GM19193 (cell line): ENCODE data around the gene ADAMTSL5.
A peak's percentile ranks its signal among the peaks of the same experiment; 100 is the strongest.

Experiments used
- POLR2A ChIP-seq: IDR thresholded peaks from 4 replicates; pipeline ENCODE4 v1.6.1; 2011; ENCODE audit not compliant: insufficient read depth, insufficient read length; ENCODE audit errors: extremely low read depth

Gene ADAMTSL5

GRCh38 chr19:1482361-1483130 lies 30.3 kb downstream of the ADAMTSL5 start:
- TF ChIP-seq POLR2A: no peak

GRCh38 chr19:1481893-1482360 lies 30.9 kb downstream of the ADAMTSL5 start:
- no peak for TF ChIP-seq POLR2A

GRCh38 chr19:1481224-1481892 lies 31.5 kb downstream of the ADAMTSL5 start:
- TF ChIP-seq POLR2A: no peak

DNA sequence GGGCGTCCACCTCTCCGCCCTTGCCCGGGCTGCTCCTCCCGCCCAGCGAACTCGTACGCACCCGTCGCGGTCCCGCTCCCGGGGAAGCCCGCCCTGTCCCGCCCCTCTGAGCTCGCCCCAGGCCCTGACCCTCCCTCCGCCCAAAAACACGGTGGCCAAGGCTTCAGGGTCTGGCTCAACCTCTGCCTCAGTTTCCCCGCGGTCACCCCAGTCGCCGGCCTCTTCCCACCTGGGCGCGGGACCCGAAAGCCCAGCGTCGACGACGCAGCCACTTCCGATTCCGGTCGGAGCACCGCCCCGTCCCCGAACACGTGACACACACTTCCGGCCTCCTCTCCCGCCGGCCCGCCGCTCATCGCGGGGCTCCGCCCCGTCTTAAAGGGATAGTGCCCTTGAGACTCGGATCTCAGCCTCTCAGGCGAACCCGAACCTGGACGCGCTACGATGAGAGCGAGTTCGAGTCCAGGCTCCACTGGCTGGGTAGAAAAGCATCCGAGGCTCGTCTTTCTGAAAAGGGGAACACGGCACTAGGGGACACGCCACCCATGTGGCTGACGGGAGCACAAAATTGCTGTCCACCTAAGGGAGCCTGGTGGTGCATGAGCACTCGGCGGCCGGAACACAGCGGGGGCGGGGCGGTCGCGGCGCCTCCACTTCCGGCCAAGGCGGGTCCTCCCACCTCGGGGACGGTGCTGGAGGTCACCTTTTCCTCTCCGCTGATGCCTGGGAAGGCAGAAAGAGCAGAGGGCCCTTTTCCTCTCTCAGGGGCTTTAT lies 33.7 kb downstream of the ADAMTSL5 start, which contains the start of gene C19orf25:
Gene C19orf25 (minus strand): TSS at position 282 of the 774 bp plus-strand sequence. CDS start 312 bp downstream, outside the sequence.
- TF ChIP-seq POLR2A: peak; percentile 88

DNA sequence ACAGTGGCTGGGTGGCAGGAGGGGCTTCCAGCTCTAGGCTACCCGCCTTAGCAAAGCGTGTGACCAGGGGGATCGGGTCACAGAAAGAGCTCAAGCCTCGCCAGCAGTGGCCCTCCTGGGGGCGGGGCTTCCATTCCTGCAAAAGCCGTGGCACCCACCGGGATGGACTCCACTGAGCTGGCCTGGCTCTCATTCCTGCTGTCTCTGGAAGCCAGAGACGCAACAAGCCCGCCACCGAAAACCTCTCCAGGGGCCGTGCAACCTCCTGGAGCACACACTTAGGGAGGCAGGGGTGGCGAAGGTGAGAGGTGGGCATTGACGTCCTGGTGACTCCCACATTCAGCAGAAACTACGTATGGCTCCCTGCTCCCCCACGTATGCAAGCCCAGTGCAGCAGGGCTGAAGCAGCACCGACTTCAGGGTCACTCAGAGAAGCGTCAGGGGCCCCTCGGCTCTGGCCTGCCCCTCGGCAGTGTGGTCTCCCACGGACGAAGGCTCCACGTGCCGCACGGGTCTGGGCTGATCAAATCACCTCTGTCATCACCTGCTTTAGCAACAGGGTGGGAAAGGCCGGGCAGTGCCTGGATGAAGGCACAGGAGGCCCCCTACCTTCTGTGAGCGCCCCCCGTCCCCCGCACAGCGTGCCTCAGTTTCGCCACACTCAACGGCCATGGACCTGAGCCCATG lies 36.9 kb downstream of the ADAMTSL5 start:
- TF ChIP-seq POLR2A: no peak

- TF ChIP-seq POLR2A: no peak
Observed at GRCh38 chr19:1474765-1475351, 38.0 kb downstream of the ADAMTSL5 start.

GRCh38 chr19:1474011-1474764 lies 38.6 kb downstream of the ADAMTSL5 start:
- TF ChIP-seq POLR2A: no peak

DNA sequence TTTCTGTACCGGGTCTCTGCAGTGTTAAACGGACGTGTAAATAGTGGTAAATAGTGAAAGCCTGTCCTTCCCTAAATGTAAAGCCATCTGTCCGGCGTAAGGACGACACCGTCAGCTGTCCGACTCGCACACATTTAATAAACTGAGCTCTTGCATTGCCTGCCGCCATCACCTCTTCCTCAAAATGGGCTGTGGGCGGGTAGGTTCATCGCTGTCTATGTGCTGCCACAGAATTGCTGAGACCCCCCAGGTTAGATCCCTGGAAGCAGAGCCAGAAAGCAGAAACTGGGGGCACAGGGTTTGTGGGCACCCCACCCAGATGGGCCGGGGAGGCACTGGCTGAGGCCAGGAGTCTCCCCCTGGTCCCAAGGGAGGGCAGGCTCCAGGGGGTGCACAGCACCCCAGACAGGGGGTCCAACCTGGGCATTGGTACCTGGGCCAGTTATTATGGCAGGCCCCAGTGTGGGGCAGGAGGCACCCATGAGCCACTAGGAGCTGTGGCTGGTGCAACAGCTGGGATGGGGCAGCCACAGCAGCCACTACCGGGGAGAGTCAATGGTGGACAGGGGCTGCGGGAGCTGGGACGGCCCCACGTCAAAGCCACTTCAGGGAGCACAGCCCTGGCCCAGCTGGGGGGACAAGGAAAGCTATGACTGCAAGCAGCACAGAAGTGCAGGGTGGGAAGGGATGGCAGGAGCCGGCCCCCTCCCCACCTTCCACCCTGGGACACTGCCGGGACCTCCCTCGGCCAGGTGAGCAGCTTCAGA lies 39.6 kb downstream of the ADAMTSL5 start:
- TF ChIP-seq POLR2A: no peak

DNA sequence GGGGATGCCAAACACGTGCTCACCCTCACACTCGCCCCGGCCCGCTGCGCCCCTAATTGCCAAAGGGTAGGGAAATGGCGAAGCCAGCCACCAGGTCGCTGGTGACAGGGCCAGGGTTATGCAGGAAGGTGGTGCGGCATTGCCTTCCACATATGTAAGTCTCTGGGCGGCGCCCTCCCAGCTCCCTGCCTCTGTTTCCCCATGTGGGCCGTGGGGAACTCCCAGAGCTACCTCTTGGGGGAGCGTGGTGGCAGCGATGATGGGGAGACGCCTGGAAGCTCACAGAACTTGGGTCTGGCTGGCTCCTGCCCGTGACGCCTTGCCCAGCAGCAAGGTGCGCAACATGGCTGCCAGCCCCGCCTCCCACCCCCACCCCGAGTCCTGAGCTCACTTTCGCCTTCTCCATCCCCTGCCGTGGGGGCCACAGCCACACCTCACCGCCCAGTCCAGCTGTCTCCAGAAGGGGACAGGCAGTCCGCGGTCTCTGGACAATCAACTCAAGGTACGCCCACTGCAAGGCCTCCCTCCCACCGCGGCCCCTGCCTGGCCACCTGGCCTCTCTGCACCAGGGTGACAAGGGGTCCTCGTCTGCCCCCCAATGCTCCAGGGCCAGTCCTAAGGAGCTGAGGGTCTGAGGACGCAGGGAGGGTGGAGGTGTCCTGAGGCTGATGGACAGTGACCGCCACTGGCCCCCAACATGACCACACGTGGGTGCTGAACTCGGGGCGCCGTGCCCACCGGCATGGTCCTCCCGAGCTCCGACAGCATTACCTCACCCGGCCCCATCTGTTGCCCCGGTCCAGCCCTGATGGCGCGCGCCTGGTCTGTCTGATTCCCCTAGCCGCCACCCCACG lies 40.4 kb downstream of the ADAMTSL5 start:
- no peak for TF ChIP-seq POLR2A

DNA sequence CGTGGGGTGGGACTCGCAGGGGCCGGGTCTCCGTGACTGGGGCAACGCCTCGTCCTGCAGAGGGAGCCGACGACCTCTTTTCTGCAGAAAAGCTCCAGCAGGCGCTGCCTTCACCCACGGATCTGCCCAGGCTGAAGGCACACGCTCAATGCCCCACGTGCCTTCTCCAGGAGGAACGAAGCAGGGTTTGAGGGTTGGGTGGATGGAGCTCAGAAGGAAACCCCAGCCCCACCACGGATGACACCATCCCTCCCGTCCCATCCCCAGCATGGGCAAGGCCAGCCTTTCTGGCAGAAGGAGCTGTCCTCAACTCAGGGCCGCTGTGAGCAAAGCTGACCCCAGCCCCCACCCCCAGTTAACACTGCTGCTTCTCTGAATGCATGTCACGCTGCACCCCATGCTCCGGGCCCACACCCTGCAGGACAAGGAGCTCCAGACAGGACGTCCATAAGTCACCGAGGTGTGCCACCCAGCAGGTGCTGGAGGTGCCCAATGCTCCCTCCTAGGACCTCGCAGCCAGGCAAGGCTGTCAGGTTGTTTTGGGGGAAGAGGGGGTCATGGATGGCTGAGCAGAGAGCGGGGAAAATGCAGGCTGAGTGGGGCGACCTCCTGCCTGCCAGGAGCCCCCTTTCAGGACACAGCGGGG lies 41.2 kb downstream of the ADAMTSL5 start:
- TF ChIP-seq POLR2A: no peak

DNA sequence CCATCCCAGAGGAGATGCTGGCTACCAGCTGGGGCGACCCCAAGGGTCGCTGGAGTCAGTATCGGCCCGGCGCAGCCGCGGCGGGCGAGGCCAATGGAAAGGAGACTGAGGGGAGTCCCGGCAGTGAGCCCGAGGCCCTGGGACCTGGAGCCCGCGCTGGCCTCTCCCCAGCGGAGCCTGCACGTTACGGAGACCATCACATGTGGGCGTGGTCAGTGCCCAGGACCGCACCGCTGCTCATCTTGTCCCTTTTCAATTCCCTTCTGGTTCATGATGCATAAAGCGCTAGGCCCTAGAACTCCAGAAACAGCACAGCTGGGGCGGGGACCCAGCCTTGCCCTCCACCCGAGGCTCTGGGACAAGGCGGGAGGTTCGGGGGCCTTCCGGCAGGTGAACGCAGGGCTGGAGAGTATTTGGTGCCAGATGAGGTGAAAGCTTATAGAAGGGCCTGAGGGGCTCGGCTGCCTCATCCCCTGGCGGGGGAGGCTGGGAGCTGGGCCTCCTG lies 41.8 kb downstream of the ADAMTSL5 start:
- no peak for TF ChIP-seq POLR2A

DNA sequence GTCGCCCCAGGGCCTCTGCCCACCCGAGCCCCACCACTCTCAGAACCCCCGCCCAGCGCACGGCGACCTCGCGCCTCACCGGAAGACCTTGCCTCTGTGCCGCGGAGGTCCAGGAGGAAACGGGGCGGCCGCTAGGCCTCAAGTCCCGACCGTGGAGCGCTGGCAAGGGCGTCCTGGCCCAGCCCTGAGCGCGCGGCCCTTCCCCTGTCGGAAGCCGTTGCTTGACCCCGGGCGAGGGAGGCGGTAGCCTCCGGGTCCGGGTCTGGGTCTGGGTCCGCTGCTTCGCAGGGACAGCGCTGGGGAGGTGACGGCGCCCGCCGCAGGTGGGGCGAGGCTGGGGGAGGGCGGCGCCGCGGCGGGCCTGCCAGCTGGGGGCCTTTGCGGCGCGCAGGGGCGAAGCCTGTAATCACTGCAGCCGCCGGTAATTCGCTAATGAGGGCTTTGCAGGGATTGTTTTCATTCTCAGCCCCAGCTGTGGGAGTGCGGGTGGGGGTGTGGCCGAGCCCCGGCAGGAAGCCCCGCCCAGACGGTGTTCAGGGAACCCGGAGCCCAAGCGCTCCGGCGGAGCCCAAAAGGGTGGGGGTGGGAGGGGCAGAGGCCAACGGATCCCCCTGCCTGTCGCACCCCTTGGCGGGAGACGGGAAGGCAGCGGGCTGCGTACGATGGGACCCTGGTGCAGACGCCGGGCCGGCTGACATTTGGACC lies 42.4 kb downstream of the ADAMTSL5 start:
- TF ChIP-seq POLR2A: no peak

- no peak for TF ChIP-seq POLR2A
Observed at GRCh38 chr19:1470055-1470304, 42.8 kb downstream of the ADAMTSL5 start.
